ENCODE measurements around the gene AKAP8. TPM values are rescaled to one million over a fixed set of nuclear protein-coding genes. Genes with fewer than 3 reads are reported as not detected.

The AKAP8 gene
- polyA plus RNA-seq, 1 donor (not counting 4 experiments of a cell fraction or from before 2014, with no cell fraction given) = 18.1 TPM

DNA sequence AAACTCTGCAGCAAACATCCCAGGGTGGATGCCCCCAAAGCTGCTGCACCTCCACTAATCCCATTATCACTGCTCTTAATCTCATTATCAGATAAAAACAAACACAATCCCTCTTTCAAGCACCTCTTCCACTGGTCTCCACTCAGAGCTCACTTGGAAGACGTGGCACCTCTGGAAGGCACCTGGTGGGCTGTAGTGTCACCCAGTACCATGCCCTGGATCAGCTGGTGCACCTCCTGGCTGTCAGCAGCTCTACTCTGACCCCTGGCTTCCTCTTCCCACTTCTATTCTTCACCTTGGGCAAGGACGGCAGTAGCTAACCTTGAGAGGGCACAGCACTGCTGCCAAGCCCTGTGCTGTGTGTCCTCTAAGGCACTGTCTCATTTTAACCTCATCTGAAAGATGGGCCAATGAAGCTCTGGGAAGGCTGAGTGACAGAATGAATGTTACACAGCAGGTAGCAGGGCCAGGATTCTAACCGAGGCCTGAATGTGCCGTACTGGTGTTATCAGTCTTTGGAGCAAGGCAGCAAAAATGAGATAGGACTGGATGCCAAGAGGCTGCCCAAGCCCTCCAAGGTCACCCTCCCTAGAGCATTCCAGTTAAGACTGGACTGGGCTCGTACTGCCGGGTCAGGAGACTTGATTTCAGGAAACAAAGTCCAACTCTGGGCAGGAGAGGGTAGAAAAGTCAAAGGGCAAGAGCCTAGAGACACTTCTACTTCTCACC, 54.6 kb downstream of the AKAP8 start:
- H3K4me3 ChIP-seq (ENCODE audit: control insufficient read depth in 2 of 3, extremely low read depth in 1 of 3, insufficient read depth in 2 of 3, low read depth in 1 of 3, low read length in 3 of 3) = no peak overlapping the region
- peaks cover 0 to 2% of the 10 kb centered on the region in 2 experiments for H3K36me3 ChIP-seq (ENCODE audit: control insufficient read depth in 2 of 2, extremely low read depth in 1 of 2, insufficient read depth in 2 of 2, low read length in 2 of 2)
- H3K4me1 ChIP-seq (ENCODE audit: control insufficient read depth, extremely low read depth, insufficient read depth, low read length) = peaks cover 61% of the 10 kb centered on the region
- FAIRE-seq (no peak), DNase-seq (ENCODE audit: low read depth, low spot score) (no peak)
- dilution Hi-C loops (cut with MboI; ENCODE audit: extremely low pct_ligation_motif_present, low sequenced_read_pairs) = loop anchor here (5.0 kb wide), 1 partner anchor 33 kb away; no protein-coding TSS in a partner anchor
- H3K9me1 ChIP-seq (ENCODE audit: control insufficient read depth, extremely low read depth, insufficient read depth, low read length) = peaks cover 10% of the 10 kb centered on the region
- H3K79me2 ChIP-seq (ENCODE audit: control insufficient read depth, insufficient read depth, low read length) = peaks cover 97% of the 10 kb centered on the region
- no peak for TF ChIP-seq EZH2 (IDR thresholded peaks at IDR 0.05; ENCODE audit: low read length)
- peak in 2 of 3 experiments; percentile 7 to 12 for TF ChIP-seq CTCF (optimal IDR thresholded peaks at IDR 0.05 in 1 of 3, IDR thresholded peaks at IDR 0.05 in 1 of 3, conservative IDR thresholded peaks at IDR 0.05 in 1 of 3; ENCODE audit: extremely low read depth in 1 of 3, insufficient read depth in 2 of 3, low read length in 3 of 3)
- no peak overlapping the region for H3K9ac ChIP-seq (ENCODE audit: control insufficient read depth, extremely low read depth, insufficient read depth, low read length)
- peak overlapping the region; percentile 70 for H3K27ac ChIP-seq (ENCODE audit: control insufficient read depth, insufficient read depth, low read length)
- no peak overlapping the region for H2AFZ ChIP-seq (ENCODE audit: control insufficient read depth, low read length)
- peak overlapping the region; percentile 22 for H3K4me2 ChIP-seq (ENCODE audit: control insufficient read depth, extremely low read depth, insufficient read depth, low read depth, low read length)
- no peaks in the 10 kb centered on the region for H3K27me3 ChIP-seq (ENCODE audit: control insufficient read depth, extremely low read depth, insufficient read depth, low read length)
- peaks cover 69% of the 10 kb centered on the region for H4K20me1 ChIP-seq (ENCODE audit: control insufficient read depth, extremely low read depth, insufficient read depth, low read length)
- H3K9me3 ChIP-seq (ENCODE audit: control insufficient read depth, low read depth, low read length) = no peaks in the 10 kb centered on the region

- DNase-seq (ENCODE audit: low read depth, low spot score) (no peak), FAIRE-seq (peak; percentile 51)
- H3K27ac ChIP-seq (ENCODE audit: control insufficient read depth, insufficient read depth, low read length) = peak overlapping the region; percentile 70
- H3K4me3 ChIP-seq (ENCODE audit: control insufficient read depth in 2 of 3, extremely low read depth in 1 of 3, insufficient read depth in 2 of 3, low read depth in 1 of 3, low read length in 3 of 3) = no peak overlapping the region
- no peaks in the 10 kb centered on the region for H3K27me3 ChIP-seq (ENCODE audit: control insufficient read depth, extremely low read depth, insufficient read depth, low read length)
- peaks cover 78% of the 10 kb centered on the region for H4K20me1 ChIP-seq (ENCODE audit: control insufficient read depth, extremely low read depth, insufficient read depth, low read length)
- no peaks in the 10 kb centered on the region for H3K36me3 ChIP-seq (ENCODE audit: control insufficient read depth in 2 of 2, extremely low read depth in 1 of 2, insufficient read depth in 2 of 2, low read length in 2 of 2)
- peaks cover 52% of the 10 kb centered on the region for H3K4me1 ChIP-seq (ENCODE audit: control insufficient read depth, extremely low read depth, insufficient read depth, low read length)
- H2AFZ ChIP-seq (ENCODE audit: control insufficient read depth, low read length) = no peak overlapping the region
- TF ChIP-seq EZH2 (IDR thresholded peaks at IDR 0.05; ENCODE audit: low read length) (no peak), CTCF (optimal IDR thresholded peaks at IDR 0.05 in 1 of 3, IDR thresholded peaks at IDR 0.05 in 1 of 3, conservative IDR thresholded peaks at IDR 0.05 in 1 of 3; ENCODE audit: extremely low read depth in 1 of 3, insufficient read depth in 2 of 3, low read length in 3 of 3) (no peak)
- peaks cover 12% of the 10 kb centered on the region for H3K9me1 ChIP-seq (ENCODE audit: control insufficient read depth, extremely low read depth, insufficient read depth, low read length)
- H3K9ac ChIP-seq (ENCODE audit: control insufficient read depth, extremely low read depth, insufficient read depth, low read length) = peak overlapping the region; percentile 29
- H3K79me2 ChIP-seq (ENCODE audit: control insufficient read depth, insufficient read depth, low read length) = peaks cover 97% of the 10 kb centered on the region
- no peaks in the 10 kb centered on the region for H3K9me3 ChIP-seq (ENCODE audit: control insufficient read depth, low read depth, low read length)
- peak overlapping the region; percentile 33 for H3K4me2 ChIP-seq (ENCODE audit: control insufficient read depth, extremely low read depth, insufficient read depth, low read depth, low read length)
- dilution Hi-C loops (cut with MboI; ENCODE audit: extremely low pct_ligation_motif_present, low sequenced_read_pairs) = no loop called here
Observed at GRCh38 chr19:15323496-15324235, 55.9 kb downstream of the AKAP8 start.

Data from keratinocyte (primary cell).